Effector CD8-positive, alpha-beta T cell (primary cell): ENCODE measurements around the gene TTC21B.
A peak's percentile ranks its signal among the peaks of the same experiment; 100 is the strongest.
"Not testable (repeated sequence)": the region's sequence is repeated elsewhere in the genome, so short reads cannot be mapped to it uniquely, and the experiment has no call there.

Experiments
- DNase-seq: peaks from one replicate; lab custom pipeline; 2025; lab: John Stamatoyannopoulos, UW
- total RNA-seq, 4 experiments: gene quantifications; one replicate each; lab custom pipeline; 2026; lab: John Stamatoyannopoulos, UW

Gene TTC21B
- 60.0 to 111 (median 84.1) reads per million in 4 experiments for total RNA-seq

DNA sequence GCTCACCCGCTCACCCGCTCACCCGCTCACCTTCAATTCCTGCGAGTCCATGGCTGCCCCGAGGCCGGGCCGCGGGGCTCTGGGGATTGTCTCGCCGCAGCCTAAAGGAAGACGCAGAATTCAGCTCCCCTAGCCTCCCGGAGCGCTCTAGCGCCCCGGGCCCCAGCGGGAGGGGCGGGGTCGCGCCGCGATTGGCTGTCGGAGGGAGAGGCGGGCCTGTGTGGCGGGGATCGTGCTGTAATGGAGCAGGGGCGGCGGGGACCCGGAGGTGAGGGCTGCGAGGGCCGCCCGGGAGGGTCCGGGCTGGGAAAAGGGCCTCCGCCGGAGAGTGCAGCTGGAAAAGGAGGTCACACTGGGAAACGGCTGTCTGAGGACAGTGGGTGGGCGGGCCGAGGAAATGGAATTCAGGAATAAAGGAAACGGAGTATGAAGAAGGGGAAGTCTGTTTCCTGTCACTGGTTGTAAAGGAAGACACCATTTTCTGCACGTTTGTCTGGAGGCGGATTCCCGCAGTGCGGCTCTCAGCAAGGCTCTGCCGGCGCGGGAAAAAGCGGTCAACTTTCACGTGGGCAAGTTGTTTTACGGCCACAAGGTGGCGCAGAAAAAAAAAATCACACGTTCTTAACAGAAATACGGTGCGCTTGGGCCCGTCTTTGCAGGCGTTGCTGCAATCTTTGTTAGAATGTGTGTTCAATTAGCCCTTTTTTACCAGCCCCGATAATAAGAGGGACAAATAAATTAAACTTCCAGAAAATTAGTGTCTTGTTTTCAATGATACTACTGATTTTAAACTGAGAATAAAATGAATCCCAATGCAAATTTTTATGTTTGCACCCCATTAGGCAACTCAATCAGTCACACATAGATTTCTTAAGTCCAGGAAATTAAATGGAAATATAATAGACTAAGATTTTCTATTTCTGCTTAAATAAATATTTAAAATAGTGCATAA, at the start of gene TTC21B:
TTC21B (minus strand) TSS at position 122 of the 952 bp plus-strand sequence; CDS start at position 51, 71 bp downstream.
- peak; percentile 86 for DNase-seq

DNA sequence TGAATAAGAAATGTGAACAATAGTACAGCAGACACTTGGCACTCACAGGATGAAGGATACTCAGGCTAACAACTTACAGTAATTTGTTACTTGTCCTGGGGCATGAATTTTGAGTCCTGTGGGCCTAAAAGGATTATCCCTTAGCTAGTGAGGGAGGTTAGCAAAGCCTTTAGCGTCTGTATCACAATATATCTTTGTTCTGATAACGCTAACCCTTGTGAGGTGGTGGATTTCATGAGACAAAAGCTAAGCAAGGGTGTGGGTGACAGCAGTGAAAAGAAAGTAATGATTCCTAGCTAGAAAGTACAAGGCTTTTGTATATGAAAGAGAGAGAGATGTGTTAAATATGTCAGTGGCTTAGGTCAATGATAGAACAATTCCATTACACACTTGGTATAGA, 46.8 kb upstream of the TTC21B start:
- no peak for DNase-seq

DNA sequence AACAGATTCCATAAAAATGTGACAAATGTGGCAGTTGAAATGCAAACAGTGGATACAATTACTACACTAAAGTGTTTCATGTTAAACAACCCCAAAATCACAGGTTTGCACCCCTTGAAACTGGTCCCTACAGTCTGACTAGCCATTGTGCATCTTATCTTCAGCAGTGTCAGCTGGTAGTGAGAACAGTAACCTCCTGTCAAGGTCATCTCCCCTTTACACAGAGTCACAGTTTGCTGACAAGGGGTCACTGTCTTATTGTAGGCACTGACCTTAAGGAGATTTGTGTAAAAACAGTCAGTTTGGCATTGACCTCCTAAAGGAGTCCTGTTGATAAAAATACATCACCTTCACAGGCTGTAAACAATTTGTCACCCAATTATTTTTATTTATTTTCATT, 37.3 kb upstream of the TTC21B start:
- no peak for DNase-seq

DNA sequence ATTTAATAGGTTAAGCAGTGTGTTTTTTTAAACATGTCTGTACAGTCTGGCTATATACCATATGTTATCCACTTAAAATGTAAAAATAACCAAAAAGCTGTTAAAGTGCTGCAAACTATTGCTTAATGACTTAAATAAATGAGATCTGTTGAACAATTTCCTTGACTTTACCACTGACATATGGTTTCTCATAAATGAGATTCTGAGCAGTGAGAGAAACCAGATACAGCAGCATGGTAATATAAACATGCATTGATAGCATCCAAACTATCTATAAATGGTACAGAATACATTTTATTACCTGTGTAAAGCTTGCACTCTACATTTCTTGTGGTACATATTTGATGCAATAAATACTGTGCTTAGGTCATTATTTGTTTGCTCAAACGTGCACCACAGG, 36.3 kb upstream of the TTC21B start:
- no peak for DNase-seq

DNA sequence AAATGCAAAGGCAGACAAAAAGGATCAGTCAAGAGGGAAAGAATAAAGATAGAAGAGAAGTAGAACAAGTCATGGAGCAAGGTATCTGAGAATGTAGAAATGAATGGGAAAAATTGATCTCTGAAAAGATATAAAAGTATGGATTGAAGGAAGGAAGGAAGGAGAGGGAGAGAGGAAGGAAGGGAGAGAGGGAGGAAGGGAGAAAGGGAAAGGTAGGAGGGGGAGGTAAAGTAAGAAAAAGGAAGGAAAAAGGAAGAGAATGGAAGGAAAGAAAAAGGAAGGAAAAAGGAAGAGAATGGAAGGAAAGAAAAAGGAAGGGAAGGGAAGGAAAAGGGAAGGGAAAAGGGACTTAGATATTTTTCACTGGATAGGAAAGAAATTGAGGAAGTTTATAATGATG, 31.5 kb upstream of the TTC21B start:
- DNase-seq, result no peak

DNA sequence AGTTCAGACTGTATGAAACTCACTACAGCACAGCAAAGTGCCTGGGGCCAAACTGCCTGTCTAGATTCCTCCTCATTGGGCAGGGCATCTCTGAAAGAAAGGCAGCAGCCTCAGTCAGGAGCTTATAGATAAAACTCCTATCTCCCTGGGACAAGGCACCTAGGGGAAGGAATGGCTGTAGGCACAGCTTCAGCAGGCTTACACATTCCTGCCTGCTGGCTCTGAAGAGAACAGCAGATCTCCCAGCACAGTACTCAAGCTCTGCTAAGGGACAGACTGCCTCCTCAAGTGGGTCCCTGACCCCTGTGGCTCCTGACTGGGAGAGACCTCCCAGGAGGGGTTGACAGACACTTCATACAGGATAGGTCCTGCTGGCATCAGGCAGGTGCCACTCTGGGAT, 18.6 kb upstream of the TTC21B start:
- DNase-seq, result not testable (repeated sequence)

DNA sequence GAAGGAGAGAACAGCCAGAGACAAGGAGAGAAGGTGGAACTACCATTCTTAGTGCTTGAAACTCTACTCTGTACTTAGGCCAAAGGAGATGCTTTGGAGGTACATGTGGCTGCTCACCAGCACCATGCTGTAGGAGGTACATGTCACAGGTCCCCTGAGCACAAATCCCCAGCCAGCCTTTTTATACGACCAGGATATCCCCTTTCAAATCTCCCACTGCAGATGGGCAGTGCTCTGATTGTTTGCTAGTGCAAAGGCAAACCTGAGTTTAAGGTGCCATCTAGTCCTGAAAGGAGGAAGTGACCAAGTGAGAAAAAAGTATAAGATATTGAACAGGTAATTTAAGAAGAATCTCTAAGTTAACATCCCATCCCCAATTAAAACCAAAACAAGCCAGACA, 17.1 kb upstream of the TTC21B start:
- no peak for DNase-seq

DNA sequence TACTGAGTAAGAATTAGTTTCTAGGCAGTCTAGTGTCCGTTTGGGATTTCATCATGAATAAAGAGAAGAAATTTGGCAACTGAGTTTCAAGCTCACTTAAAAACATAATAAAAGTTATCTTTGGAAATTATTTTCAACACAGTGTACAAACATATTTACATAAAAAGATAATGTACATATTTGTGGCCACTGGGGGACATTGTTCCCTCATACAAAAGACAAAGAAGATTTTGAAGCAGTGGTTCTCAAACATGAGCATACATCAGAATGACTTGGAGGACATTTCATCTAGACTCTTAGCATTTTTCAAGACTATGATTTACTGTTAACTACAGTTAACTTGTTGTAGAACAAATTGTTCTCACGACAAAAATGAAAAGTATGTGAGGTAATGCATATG, 15.7 kb upstream of the TTC21B start:
- DNase-seq, result no peak

DNA sequence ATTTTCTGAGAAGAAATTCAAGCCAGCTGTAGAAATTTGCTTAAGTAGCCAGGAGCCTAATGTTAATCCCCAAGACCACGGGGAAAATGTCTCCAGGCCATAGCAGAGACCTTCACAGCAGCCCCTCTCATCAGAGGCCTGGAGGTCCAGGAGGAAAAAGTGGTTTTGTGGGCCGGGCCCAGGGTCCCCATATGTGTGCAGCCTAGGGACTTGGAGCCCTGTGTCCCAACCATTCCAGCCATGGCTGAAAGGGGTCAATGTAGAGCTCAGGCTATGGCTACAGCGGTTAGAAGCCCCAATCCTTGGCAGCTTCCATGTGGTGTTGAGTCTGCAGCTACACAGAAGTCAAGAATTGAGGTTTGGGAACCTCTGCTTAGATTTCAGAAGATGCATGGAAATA, 14.2 kb upstream of the TTC21B start:
- DNase-seq, result no peak

DNA sequence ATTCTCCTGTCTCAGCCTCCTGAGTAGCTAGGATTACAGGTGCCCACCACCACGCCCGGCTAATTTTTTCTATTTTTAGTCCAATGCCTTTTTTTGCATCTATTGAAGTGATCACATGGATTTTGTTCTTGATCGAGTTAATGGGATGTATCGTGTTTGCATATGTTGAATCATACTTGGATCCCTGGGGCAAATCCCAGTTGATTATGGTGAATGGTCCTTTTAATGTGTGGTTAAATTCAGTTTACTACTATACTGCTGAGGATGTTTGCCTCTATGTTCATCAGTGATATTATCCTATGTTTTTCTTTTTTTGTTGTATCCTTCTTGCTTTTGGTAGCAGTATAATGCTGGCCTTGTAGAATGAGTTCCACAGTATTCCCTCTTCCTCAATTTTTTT, 8.2 kb upstream of the TTC21B start:
- DNase-seq, result no peak

DNA sequence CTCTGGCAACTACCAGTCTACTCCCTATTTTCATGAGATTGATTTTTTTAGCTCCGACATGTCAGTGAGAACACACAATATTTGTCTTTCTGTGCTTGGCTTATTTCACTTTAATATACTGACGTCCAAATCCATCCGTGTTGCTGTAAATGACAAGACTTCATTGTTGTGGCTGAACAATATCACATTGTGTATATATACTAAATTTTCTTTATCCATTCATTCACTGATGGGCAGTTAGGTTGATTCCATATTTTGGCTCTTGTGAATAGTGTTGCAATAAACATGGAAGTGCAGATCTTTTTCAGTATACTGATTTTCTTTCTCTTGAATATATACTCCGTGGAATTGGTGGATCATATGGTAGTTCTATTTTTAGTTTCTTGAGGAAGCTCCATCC, 5.8 kb upstream of the TTC21B start:
- DNase-seq, result no peak

DNA sequence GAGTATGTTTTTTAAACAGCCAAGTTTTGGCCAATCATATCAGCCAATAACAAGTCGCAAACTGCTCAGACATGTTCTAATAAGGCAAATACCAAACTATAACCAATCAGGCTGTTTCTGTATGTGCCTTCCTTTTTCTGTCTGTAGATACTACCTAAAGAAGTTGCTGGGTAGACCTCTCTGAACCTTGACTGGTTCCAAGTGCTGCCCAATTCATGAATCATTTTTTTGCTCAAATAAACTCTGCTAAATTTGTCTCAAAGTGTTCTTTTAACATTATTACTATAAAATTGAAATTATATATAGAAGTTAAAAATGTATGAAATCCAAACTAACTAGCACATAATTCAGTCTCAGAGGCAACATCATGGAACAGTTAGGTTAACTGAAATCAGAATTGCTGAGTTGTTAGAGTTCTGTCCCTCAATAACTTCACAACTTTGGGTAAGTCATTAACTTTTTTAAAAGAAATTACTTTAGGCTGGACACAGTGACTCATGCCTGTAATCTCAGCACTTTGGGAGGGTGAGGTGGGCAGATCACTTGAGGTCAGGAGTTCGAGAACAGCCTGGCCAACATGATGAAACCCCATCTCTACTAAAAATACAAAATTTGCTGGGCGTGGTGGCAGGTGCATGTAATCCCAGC, 4.9 kb upstream of the TTC21B start:
- no peak for DNase-seq

DNA sequence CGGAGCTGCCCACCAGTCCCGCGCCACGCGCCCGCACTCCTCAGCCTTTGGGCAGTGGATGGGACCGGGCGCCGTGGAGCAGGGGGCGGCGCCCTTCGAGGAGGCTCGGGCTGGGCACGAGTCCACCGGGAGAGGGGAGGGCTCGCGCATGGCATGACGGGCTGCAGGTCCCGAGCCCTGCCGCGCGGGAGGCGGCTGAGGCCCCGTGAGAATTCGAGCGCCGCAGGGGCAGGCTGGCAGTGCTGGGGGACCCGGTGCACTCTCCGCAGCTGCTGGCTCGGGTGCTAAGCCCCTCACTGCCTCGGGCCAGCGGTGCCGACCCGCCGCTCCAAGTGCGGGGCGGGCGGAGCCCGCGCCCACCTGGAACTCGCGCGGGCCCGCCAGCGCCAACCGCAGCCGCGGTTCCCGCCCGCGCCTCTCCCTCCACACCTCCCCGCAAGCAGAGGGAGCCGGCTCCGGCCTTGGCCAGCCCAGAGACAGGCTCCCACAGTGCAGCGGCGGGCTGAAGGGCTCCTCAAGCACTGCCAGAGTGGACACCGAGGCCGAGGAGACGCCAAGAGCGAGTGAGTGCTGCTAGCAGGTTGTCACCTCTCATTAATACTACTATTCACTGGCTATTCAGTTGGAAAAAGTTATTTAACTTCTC, 3.6 kb upstream of the TTC21B start:
- DNase-seq, result no peak

DNA sequence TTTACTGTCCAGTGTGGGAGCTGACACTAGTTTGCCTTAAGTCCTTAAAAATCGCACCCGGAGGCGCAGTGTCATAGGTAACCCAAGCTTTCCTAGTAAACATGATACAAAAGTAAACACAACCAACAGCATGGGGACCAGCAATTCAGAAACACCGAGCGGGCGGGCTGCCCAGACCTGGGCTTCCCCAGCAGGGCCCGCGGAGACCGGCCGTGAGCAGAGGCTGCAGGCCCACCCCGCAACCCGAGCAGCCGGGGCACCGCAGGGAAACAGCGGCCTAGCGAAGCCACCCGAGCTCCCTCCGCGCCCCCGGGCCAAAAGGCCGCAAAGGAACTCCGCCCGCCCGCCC, 296 bp downstream of the TTC21B start:
- no peak for DNase-seq

DNA sequence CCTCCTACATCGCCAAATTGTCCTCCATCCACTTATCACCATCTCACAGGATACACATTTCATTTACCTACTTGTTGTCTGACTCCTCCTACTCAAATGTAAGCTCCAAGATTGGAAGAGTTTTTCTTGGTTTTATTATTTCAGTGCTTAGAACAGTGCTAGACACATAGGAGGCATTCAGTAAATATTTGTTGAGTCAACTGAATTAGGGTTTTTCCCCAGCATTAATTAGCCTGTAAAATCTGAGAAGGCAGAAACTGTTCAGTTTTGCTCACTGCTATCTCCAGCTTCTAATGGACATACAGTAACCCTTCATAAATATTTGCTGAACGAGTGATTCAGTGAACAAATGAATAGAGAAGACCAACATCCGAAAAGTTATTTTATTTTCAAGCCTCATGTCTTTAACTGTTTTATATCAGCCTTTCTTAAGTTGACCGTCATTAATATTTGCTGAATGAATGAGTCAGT, 800 bp downstream of the TTC21B start:
- DNase-seq, result no peak

DNA sequence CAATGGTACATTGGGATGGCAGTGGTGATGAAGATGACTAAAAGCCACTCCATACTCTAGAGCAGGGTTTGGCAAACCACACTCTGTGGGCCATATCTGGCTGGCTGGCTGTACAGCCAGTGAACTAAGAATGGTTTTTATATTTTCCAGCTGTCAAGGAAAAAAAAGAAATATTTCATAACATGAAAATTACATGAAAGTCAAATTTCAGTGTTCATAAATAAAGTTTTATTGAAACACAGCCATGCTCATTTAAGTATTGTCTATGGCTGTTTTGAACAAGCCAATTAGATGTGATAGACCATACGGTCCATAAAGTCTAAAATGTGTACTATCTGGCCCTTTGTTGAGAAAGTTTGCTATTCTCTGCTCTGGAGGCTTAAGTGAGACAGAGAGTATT, 1.5 kb downstream of the TTC21B start:
- DNase-seq, result no peak

DNA sequence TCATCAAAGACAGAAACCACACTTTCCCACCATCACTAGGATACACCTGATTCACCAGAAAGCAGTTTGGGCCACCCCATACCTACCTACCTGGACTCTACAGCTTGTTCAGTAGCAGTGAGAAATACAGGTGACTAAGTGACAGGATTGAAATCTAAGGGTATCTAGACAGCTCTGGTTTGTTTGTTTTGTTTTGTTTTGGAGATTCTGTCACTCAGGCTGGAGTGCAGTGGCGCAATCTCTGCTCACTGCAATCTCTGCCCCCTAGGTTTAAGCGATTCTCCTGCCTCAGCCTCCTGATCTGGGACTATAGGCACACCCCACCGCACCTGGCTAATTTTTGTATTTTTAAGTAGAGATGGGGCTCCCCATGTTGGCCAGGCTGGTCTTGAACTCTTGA, 3.1 kb downstream of the TTC21B start:
- no peak for DNase-seq

DNA sequence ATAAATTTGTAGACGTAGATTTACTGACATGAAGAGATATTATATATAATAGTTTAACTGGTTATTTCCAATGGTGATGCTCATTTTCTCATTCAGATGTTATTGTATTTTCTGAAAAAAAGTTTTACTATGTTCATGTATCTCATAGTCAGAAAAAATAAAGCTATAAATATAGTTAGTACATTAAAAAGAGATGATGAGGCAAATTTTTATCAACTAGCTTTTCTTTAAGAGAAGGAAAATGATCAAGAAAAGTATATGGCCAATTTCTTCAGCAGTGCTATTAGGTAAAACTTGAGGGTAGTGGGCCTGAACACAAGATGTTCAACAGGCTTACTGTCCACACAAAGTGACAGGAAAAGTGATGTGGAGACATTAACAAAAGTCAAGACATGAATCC, 11.7 kb downstream of the TTC21B start:
- no peak for DNase-seq

DNA sequence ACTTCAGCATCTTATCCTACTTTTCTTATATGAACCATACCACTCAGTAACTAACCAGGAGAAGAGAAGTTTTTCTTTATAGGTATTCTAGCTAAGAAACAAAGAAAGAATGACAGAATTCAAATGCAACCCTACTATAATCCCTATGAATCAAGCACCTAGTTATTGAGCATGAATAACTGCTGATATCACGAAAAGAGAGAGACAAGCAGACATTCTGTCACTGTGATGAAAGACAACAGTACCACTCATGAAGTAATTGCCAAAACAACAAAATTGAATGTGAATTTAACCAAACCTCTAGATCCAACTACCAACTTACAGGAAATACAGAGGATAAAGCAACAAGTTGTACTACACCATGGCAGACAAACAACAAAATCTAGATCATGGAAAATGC, 15.3 kb downstream of the TTC21B start:
- DNase-seq, result no peak

DNA sequence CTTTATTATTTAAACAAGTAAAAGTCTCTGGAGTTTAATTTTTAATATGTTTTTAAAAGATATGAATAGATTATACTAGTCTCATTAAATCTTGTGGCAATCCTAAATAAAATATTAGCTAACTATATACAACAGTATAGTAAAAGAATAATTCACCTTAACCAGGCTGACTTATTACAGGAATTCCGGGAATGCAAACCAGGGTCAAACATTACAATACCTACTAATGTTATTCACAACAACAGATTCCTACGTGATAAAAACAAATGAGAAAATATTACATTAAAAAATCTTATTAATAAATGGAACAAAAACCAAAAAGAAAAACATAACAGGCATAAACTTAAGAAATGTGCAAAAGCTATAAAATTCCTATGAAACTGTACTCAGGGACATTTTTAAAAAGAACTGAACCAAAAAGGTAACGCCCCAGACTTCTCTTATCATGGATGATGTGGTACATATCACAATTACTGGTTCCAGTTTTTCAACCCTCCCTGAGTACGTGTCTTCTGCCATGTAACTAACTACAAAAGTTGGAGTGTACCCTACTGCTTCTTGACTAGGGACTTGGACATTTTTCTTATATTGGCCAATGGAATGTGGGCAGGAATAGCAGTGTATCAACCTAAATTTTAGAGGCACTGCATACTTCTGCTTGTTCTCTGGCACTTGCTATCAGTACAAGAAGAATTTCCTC, 20.2 kb downstream of the TTC21B start:
- no peak for DNase-seq

DNA sequence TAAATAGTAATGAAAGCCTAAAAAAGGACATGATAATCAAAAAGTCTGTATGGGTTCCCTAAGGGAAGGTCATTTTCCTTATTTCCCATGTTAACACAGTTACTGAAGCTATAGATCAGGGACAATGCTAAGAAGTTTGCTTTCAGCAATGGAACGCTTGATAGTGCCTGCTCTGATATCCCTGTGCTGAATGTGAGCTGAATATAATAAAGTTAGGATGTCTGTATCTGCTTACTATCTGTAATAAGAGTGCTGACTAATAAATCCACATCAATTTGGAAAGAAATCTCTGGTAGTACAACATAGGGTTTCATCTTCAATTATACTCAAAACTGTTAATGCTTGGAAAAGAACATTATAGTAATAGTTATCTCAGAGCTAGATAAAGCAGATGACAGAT, 25.8 kb downstream of the TTC21B start:
- no peak for DNase-seq

DNA sequence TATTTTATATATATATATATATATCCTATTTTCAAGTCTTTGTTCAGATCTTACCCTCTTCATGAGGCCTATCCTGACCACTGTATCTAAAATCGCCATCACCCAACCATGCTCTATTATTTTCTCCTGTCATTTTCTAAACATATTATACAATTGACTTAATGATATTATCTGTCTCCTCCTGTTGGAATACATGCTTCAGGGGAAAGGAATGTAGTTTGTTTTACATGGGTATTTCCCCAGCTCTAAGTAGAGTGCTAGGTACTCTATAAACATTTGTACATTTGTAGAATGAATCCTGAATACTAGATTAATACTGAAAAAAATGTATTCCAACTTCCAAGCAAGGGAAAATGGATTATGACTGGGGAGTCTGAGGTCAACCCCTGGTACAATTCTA, 26.2 kb downstream of the TTC21B start:
- no peak for DNase-seq
